ENCODE measurements around the gene SLC44A5. TPM values are rescaled to one million over a fixed set of nuclear protein-coding genes. Genes with fewer than 3 reads are reported as not detected.

Gene SLC44A5
- total and polyA plus RNA-seq, 7 donors = 0.01 to 7.5 (median 0.49) TPM

DNA sequence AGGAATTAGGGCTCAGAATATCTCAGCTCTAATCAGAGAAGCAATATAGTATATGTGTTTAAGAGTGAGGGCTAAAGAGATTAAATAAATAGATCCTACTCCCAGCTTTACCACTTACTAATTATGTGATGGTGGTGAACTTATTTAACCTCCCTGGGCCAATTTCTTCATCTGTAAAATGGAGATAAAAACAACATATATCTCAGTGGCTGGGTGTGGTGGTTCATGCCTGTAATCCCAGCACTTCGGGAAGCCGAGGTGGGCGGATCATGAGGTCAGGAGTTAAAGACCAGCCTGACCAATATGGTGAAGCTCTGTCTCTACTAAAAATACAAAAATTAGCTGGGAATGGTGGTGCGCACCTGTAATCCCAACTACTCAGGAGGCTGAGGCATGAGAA lies 135.2 kb downstream of the SLC44A5 start:
- intact Hi-C loops (cut with DNase I) = no loop called here
- 93 to 97% (median 95%) methylated on average over 4 of the region's 4 CpGs for WGBS, 3 donors

GRCh38 chr1:75472971-75473603 lies 137.8 kb downstream of the SLC44A5 start:
- WGBS, 3 donors = 49 to 58% (median 57%) methylated on average over 4 of the region's 4 CpGs
- TF ChIP-seq, protein P1, sequence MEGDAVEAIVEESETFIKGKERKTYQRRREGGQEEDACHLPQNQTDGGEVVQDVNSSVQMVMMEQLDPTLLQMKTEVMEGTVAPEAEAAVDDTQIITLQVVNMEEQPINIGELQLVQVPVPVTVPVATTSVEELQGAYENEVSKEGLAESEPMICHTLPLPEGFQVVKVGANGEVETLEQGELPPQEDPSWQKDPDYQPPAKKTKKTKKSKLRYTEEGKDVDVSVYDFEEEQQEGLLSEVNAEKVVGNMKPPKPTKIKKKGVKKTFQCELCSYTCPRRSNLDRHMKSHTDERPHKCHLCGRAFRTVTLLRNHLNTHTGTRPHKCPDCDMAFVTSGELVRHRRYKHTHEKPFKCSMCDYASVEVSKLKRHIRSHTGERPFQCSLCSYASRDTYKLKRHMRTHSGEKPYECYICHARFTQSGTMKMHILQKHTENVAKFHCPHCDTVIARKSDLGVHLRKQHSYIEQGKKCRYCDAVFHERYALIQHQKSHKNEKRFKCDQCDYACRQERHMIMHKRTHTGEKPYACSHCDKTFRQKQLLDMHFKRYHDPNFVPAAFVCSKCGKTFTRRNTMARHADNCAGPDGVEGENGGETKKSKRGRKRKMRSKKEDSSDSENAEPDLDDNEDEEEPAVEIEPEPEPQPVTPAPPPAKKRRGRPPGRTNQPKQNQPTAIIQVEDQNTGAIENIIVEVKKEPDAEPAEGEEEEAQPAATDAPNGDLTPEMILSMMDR (IDR thresholded peaks at IDR 0.05) = no peak
- H3K9me3 ChIP-seq = no peaks in the 10 kb centered on the region
- no peaks in the 10 kb centered on the region for H3K36me3 ChIP-seq (ENCODE audit: insufficient read depth in 1 of 2, low read depth in 1 of 2)
- H3K4me1 ChIP-seq = no peaks in the 10 kb centered on the region
- H3K27ac ChIP-seq = no peak overlapping the region
- H3K27me3 ChIP-seq (ENCODE audit: insufficient read depth in 3 of 3, low read length in 2 of 3) = no peaks in the 10 kb centered on the region
- H3K4me3 ChIP-seq = no peak overlapping the region
- ATAC-seq (no peak), DNase-seq (no peak)
- intact Hi-C loops (cut with DNase I) = no loop called here

More for the DNA sequence above, 135.2 kb downstream of the SLC44A5 start:
- no peaks in the 10 kb centered on the region for H3K9me3 ChIP-seq
- TF ChIP-seq, protein P1 (IDR thresholded peaks at IDR 0.05) = no peak
- no peaks in the 10 kb centered on the region for H3K36me3 ChIP-seq (ENCODE audit: insufficient read depth in 1 of 2, low read depth in 1 of 2)
- DNase-seq = no peak
- no peaks in the 10 kb centered on the region for H3K4me1 ChIP-seq
- no peak overlapping the region for H3K27ac ChIP-seq
- H3K4me3 ChIP-seq = no peak overlapping the region
- H3K27me3 ChIP-seq (ENCODE audit: insufficient read depth in 3 of 3, low read length in 2 of 3) = no peaks in the 10 kb centered on the region
- ATAC-seq = no peak

DNA sequence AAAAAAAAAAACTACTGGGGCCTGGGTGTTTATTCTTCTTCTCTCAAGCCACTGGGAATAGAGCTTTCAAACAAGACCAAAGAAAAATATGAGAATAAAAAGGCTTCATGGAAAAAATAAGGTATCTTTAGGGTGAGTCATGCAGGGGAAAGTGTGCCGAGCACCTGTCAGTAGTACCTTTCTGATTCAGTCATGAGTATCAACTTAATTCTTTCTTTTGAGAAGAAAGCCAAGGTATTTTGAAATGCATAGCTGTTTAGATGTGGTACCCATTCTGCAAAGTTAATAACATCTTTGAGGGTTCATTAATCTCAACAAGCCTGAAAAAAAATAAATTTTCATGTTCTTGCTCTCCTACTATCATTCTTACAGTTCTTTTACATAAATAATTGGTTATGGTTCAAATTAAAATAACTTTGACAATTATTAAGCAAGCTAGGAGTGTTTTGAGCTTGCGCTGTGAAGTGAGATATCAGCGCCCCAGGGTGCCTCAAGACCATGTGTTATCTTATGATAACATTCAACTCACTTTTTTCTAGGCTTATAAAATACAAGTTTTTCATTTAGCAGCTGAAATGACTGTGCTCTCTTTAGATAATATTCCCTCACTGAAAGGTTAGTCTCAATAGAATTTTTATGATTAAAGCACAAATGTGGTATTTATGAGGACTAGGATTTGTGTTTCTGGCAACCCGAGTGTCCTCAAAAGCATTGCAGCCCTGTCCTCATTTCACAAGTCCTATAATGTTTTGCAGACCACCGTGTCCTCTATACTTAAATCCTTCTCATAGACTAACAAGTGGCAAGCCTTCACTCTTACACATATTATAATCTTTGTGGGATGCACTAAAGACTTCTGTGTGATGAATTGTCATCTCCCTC lies 138.6 kb downstream of the SLC44A5 start:
- Histone ChIP-seq H3K27ac (no peak overlapping the region), H3K36me3 (ENCODE audit: insufficient read depth in 1 of 2, low read depth in 1 of 2) (no peaks in the 10 kb centered on the region), H3K4me1 (no peaks in the 10 kb centered on the region), H3K9me3 (no peaks in the 10 kb centered on the region), H3K27me3 (ENCODE audit: insufficient read depth in 3 of 3, low read length in 2 of 3) (no peaks in the 10 kb centered on the region), H3K4me3 (no peak overlapping the region)
- ATAC-seq (no peak), DNase-seq (no peak)
- TF ChIP-seq, protein P1 (IDR thresholded peaks at IDR 0.05) = no peak
- WGBS, 3 donors = 70 to 78% (median 74%) methylated on average over 5 of the region's 5 CpGs
- intact Hi-C loops (cut with DNase I) = no loop called here

- Histone ChIP-seq H3K27ac (no peak overlapping the region), H3K36me3 (ENCODE audit: insufficient read depth in 1 of 2, low read depth in 1 of 2) (no peaks in the 10 kb centered on the region), H3K27me3 (ENCODE audit: insufficient read depth in 3 of 3, low read length in 2 of 3) (no peaks in the 10 kb centered on the region), H3K4me1 (no peaks in the 10 kb centered on the region), H3K4me3 (no peak overlapping the region), H3K9me3 (no peaks in the 10 kb centered on the region)
- 58 to 73% (median 63%) methylated on average over 3 of the region's 3 CpGs for whole genome bisulfite sequencing, 3 donors
- intact Hi-C loops (cut with DNase I) = no loop called here
- ATAC-seq = no peak
- DNase-seq = no peak
- TF ChIP-seq, protein P1 (IDR thresholded peaks at IDR 0.05) = no peak
Observed at GRCh38 chr1:75471252-75471651, 139.7 kb downstream of the SLC44A5 start.
